GM19025 (cell line): ENCODE data around the gene GTPBP4.

Experiments
- ATAC-seq: cut with Tn5 transposase; IDR thresholded peaks from one replicate; pipeline ENCODE4 v1.9.1; 2021; ENCODE audit warnings: mild to moderate bottlenecking, low read depth, moderate library complexity; ENCODE audit not compliant: unreplicated experiment

Gene GTPBP4

DNA sequence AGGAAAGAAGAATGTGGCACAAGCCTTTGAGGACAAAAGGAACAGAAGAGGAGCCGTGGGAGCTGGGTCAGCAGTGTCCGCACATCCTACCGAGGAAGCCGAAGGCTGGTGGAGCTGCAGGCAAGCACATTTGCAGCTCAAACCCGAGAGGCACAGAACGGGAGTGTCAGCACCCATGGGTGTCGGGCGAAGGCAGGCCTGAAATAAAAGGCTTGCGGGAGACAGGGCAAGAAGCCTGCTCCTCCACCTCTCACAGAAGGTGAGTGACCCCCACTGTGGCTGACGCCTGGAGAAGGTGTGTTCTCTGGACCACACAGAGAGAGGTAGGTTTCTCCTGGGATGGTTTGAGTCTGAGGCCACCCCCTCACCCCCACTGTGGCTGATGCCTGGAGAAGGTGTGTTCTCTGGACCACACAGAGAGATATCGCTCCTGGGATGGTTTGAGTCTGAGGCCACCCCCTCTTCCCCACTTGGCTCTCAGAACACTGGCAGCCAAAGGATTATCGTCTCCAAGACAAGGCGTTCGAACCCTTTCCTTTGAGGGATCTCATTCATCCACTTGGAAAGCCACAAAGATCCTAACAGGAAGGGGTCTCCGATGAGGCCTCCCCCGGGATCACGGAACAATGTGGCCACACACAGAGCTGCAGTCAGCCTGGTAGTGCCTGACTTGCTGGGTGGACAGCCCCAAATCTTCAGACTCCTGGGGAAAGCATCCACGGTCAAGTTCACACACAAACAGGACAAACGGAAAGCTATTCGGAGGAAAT, 21.6 kb upstream of the GTPBP4 start:
- no peak for ATAC-seq

DNA sequence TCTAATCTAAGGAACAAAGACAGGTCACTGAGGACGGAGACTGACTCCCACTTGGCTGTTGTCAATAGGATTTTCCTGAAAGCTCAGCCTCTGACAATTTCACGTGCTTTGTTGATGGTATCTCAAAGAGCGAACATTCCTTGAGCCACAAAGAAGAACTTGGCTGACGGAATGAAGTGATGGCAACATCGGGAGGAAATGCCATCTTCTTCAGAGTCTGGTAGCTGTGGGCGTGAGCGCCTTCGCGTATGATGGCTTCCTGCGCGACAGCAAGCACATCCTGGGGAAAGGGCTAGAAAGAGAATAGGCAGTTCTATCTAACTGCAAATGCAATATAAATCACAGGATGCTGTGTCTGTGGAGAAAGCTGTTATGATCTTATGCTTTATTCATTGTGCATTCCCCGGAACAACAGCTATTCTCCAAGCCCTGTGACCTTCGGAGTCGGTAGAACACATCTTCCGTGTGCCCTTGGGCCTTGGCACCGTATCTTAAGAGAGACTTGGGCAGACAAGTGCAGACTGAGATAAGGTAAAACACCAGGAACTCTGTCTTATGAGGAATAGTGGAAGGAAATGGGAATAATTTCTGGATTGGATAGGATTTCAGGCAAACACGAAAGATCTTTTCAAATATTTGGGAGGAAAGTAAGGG, 19.6 kb upstream of the GTPBP4 start:
- no peak for ATAC-seq

DNA sequence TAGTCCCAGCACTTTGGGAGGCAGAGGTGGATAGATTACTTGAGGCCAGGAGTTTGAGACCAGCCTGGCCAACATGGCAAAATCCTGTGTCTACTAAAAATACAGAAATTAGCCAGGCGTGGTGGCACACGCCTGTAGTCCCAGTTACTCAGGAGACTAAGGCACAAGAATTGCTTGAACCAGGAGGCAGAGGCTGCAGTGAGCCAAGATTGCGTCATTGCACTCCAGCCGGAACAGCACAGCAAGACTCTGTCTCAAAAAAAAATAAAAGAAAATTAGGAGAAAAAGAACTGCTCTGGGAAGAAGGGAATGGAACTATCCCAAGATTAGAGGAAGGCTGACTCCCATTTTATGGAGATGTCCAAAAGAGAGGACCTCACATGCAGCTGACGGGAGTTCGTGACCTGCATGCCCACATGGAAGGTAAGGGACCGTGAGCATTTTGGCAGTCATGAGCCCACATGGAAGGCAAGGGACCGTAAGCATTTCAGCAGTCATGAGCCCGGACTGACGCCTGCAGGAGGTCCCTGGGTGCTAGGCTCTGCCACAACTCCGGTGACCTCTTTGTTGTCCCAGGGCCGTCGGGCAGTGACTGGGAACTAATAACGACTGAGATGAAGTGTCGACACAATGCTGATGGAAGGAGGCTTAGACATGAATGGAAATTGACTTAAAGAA, 18.6 kb upstream of the GTPBP4 start:
- no peak for ATAC-seq

DNA sequence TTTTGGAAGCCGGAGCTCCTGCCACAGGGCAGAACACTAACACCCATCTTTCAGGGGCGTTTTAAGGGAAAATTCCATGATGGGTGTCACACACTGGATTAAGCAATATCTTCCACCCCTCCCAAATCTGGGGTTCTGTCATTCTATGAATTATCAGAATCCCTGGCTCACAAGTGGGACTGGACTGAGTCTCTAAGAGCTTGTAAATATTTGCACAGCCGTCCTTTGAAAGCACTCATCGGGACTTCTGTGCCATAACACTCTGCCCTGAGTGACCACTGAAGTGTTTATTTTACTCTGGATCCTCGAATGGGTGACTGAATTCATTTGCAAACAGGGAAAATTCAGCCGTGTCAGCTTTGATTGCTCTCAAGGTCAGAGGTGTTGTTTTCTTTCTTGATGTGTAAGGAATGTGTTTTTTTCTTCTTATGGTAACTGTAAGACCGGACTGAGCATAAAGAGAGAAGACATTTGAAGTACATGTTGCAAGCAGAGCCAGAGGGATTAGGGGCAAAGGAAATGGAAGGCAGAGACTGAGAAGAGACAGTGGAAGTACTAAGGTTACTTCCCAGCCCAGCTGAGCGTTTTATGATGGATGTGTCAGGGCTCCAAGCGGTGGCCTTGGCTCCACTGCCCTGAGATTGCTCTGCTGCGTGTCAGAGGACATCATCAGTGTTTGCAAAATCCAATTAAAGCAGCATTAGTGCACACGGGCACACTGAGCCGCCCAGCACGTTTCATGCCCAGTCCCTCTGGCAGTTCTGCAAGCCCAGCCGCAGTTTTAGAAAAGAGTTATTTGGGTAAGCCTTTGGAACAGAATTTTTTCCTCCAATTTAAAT, 17.7 kb upstream of the GTPBP4 start:
- ATAC-seq, result no peak

DNA sequence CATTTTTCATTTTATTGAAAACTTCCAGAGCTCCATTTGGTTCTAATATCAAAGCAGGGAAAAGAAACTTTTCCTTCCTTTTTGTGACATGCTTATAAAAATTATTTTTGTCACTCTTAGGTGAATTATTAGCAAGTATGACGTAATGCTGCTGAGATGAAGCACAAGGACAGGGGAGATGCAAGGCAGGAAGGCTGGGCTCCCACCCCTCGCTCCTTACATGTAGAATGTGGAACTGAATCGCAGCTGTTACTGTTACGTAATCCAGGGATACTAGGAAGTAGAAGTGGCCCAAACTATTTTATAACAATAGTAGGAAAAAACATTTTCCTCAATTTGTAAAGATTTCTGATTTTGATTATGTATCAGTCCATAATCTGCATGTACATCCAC, 17.1 kb upstream of the GTPBP4 start:
- no peak for ATAC-seq

DNA sequence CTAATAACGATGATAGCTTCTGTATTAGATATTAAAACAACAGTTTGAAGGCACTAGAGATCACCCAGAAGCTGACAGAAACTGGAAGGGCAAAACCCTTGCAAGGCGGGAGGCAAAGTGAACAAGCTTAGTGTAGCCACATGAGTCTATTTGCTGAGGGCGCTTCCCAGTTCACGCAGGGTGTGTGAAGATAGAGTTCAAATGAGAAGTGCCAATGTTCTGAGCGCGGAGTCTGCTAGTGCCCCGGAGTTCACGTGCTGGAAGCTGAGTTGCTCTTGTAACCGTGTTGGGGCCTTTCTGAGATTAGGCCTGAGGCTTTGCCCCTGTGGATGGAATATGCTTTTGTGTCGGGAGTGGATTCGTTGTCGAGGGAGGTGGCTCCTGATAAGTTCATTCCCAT, 16.6 kb upstream of the GTPBP4 start:
- no peak for ATAC-seq

DNA sequence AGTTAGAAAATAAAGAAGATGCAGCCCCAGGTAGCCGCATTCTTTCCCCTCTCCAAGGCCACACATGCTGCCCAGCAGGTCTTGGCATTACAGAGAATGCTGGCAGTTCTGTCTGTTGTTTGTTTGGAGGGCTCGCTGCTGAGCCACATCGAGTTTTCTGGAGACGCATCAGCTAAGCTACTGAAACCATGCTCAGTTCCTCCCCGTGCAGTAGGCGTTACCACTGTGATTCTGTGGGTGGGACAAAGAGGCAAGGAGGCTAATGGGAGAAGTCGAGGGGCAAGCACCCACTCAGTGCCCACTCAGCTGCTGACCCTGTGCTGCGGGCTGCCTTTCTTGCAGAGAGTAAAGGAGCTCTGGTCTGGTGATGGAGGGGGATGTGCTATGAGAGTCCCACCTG, 15.5 kb upstream of the GTPBP4 start:
- no peak for ATAC-seq

DNA sequence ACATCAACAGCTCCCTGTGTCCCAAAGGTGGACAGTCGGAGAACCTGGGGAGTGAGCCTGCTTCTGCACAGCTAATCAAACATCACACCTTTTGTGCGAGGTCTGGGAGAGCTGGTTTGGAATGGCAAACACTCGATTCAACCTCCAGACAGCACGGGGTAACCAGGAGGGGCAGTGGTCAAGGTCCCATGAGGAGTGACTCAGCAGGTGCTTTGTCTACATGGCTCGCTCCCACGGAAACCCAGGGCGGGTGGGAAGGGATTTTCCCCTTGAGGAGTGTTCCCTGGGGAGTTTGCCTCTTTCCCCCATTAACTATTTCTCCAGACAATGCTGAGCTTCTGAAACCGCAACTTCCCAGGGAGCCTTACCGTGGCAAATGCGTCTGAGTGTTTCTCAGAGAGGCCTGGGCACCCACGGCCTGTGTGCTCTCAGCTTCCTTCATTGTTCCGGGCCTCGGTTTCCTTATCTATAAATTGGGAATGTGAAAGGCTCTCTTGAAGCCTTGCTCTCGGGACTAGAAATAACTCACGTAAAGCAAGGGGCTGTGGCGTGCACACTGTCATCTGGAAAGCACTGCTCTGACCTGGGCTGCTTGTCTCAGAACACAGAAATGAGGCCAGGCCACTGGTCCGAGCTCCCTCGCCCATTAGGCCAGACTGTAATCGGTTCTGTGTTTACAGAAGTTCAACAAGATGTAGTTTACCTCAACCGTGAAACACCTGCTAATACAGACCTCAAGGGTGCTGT, 14.0 kb upstream of the GTPBP4 start:
- no peak for ATAC-seq

DNA sequence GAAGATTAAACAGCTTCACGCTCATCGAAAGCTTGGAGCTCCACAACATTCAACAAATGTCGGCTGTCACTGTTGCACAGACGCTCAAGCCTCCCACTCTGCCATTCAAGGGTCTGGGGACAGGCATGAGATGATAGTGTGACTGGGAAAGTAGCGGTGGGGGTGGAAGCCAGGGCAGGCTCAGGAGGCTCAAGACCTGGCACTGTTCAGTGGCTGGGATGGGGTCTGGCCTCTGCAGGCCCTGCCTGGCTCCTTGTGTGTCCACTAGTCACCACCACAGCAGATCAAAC, 13.5 kb upstream of the GTPBP4 start:
- no peak for ATAC-seq

DNA sequence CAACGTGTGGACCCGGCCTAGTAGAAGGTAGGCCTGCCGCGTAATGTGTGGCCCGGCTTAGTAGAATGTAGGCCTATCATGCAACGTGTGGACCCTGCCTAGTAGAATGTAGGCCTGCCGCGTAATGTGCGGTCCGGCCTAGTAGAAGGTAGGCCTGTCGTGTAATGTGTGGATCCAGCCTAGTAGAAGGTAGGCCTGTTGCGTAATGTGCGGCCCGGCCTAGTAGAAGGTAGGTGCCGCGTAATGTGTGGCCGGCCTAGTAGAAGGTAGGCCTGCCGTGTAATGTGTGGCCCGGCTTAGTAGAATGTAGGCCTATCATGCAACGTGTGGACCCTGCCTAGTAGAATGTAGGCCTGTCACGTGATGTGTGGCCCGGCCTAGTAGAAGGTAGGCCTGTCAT, 11.9 kb upstream of the GTPBP4 start:
- no peak for ATAC-seq

DNA sequence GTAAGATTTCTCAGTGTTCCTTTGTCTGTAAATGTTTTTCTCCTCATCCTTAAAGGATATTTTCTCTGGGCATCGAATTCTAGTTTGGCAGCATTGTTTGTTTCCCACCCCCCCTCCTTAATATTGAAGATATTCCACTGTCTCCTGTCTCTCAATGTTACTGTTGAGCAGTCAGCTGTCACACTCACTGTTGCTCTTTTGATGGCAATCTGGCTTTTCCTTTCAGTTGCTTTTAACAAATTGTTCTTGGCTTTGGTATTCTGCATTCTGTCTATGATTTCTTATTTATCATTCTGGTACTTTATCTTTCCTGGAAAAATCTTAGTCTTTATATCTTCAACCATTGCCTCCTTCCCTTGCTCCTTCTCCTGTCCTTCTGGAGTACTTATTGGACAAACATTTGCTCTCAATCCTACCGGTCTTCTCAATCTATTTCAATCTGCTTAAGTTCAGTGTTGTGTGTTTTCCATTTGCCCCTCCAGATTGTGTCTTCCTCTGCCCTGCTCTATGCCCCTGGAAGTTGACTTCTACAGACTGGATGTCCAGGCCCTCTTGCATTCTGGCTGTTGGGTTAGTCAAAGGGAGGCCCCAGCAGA, 9.3 kb upstream of the GTPBP4 start:
- ATAC-seq, result no peak

DNA sequence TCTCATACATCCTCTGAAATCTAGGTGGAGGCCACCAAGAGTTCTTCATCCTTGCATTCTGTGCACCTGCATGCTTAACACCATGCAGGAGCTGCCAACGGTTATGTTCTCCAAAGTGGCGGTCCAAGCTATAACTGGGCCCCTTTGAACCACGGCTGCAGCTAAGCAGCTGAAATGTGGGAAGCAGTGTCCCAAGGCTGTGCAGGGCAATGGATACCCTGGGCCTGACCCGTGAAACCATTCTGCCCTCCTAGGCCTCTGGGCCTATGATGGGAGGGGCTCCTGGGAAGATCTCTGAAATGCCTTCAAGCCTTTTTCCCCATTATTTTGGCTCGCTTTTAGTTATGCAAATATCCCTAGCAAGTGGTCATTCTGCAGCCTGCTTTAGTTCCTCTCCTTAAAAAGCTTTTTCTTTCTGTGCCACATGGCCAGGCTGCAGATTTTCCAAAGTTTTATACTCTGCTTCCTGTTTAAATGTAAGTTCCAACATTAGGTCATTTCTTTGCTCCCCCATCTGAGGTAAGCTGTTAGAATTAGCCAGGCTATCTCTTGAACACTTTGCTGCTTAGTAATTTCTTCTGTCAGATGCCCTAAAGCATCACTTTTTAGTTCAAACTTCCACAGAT, 7.7 kb upstream of the GTPBP4 start:
- no peak for ATAC-seq

DNA sequence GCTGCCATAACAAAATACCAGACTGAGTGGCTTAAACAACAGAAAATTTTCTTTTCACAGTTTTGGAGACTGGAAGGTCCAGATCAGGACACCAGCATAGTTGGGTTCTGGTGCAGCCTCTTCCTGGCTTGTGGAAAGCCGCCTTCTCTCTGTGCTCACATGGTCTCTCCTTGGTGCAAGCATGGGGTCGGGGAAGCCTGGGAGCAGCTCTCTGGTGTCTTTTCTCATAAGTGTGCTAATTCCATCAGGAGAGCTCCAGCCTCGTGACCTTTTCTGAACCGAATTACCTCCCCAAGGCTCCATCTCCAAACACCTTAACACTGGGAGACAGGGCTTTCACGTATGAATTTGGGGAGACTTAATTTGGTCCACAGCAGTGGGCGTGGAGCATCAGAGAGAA, 4.8 kb upstream of the GTPBP4 start:
- ATAC-seq, result no peak

DNA sequence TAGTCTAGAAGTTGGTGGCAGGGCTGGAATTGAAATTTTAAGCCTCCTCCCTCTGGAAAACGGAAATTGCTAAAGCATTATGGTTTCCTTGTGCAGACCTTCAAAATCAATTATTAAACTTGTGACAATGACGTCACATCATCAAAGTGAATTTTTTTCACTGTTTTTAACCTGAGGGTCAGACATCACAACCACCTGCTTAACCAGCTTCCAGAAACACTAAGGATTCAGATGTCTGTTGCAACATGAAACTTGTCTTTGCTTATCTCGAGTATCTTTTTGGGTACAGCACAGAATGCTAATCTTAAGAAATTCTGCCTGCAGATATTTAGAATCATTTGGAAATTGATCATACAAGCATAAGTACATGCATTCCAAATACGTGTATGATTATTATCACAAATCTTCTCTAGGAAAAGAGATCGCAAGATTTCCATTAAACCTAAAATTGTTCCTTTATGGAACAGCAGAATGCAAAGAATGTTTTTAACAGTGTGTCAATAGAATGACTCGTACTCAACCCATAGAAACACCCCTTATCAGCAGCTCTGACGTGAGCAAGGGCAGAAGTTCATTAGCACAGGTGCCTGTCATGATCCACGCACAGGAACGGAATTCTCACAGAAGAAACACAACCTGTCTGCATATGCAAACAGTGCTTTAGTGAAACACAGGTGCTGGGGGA, 4.1 kb upstream of the GTPBP4 start:
- no peak for ATAC-seq

DNA sequence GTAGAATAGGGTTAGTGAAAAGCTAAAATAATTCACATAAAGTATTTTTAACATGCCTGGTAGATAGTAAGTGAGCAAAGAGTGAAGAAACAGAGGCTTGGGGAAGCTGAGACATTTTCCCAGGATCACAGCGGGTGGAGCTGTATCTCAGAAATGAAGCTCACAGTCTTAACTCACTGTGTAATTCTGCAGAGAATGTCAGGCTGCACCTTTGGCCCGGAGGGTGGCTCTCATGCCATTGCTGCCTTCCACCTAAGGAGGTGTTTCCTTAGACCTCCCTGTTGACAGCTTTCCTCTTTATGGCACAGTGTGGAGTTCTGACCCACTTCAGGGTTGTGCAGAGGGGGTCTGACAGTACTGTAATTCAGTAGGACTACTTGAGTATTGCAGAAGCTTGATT, 2.9 kb upstream of the GTPBP4 start:
- no peak for ATAC-seq

DNA sequence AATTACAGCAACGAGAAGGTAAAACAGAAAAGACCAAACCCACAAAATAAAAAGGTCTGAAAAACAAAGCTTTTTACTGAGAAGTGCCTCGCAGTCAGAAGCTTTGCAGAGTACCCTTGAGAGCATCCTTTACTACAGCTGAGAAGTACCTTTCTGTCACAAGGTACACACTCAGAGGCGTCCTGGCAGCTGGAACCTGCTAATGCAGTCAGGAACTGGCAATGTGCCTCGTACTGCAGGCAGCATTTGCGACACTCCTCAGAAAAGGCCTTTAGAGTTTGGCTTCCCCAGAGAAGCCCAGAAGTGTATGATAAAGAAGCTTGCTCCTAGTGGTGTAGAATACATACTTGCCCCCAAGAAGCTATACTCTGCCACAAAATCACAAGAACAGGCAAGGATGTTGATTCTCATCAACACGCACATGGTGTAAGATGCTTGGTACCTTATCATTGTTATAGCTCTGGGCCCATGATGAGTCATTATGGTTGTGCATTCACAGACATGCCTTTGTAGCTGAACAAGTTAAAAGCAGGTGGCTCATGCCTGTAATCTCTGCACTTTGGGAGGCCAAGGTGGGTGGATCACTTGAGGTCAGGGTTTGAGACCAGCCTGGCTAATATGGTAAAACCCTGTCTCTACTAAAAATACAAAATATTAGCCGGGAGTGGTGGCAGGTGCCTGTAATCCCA, 2.0 kb upstream of the GTPBP4 start:
- no peak for ATAC-seq

DNA sequence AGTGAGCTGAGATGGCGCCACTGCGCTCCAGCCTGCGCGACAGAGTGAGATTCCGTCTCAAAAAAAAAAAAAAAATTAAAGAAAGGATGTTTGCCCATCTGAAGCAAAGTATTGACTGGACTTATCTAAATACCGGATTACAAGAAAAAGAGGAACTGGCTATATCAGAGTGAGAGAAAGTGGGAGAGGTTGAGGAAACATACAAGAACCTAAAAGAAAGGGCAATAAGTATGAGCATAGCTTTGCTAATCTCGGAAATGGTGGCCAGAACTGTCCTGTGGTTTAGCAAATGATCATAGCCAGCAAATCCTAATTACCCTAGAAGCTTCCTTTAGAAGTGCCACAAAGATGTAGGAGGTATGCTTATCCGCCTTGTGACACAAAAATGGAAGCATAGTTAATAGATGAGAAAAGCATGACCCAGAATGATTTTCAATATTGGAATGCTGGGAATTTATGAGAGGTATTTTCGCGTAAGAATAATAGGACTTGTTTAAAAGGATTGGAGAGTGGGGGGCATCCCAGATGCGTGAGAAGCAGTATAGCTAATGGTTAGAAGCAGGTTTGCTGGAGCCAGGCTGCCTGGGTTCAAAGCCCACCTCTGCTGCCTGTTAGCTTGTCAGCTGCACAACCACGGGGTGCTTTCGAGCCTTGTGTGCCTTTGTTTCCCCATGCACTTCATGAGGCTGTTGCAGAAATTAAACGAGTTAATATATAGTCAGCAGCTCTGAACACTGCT, 1.2 kb upstream of the GTPBP4 start:
- no peak for ATAC-seq

DNA sequence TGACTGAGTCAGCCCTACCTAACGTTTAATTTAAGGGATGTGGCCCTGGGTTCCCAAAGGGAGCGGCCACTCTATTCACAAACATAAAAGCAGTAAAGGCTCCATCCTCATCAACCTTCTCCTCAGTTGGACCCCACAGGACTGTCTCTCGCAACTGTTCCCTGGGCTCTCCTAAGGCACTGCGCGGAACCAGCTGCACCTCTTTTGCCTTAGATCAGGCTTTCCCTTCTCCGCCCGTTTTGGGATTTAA, 689 bp upstream of the GTPBP4 start:
- no peak for ATAC-seq
